NCI-H2196 treated with DMSO at 0.1 percent for 48 hours (cell line): Measurements from ENCODE around the gene SERINC5.

ENCODE experiments used
- DNase-seq: peaks from one replicate; lab custom pipeline; 2025; ENCODE audit not compliant: unreplicated experiment; lab: John Stamatoyannopoulos, UW

SERINC5 gene

DNA sequence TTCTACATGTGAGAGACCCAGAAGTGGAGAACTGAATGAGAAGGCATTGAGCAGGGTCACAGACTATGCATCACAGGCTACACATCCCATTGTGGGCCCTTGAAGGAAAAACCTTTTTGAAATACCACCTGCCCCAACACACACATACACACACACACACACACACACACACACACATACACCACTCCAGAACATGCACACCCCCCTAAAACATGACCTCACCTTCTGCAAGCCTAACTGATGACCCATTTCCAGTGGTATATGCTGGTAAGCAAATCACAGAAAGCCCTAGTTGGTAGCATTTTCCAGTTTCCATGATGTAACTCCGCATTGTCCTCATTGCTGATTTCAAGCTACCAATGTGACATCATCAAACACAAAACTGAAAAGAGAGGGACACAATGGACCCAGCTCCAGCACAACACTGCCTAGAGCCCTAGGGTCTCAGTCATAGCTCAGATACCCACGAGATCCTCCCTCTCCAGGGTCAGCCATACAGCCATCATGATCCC, 184.3 kb downstream of the SERINC5 start:
- no peak for DNase-seq

- no peak for DNase-seq
Measured at GRCh38 chr5:80070338-80071056, 185.4 kb downstream of the SERINC5 start.

DNA sequence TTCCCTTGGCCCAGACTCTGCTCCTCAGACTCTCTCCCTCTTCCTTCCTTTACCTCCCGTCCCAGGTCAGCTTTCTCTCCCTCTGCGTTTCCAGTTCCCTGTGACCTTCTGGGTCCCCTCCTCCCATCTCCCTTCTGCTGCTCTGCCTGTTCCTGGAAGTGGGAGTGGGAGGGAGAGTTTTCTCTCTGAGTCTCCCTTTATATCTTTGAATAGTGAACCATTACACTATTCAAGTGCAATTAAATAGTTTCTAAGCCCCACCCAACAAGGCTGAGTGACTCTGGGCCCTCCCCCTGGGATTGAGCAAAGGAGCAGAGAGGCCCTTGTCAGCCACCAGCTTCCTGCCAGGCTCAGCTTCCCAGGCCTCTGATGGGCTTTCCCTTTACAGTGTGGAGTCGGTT, 185.9 kb downstream of the SERINC5 start:
- DNase-seq: no peak

- no peak for DNase-seq
Measured at GRCh38 chr5:80069251-80069800, 186.5 kb downstream of the SERINC5 start.

GRCh38 chr5:80068775-80069174, 187.1 kb downstream of the SERINC5 start:
- no peak for DNase-seq

GRCh38 chr5:80068246-80068636, 187.6 kb downstream of the SERINC5 start:
- DNase-seq: no peak

GRCh38 chr5:80067531-80068245, 188.2 kb downstream of the SERINC5 start:
- DNase-seq: no peak

GRCh38 chr5:80067016-80067415, 188.8 kb downstream of the SERINC5 start:
- DNase-seq: no peak

- DNase-seq: no peak
Measured at GRCh38 chr5:80064124-80064523, 191.7 kb downstream of the SERINC5 start.
